ENCODE measurements around the gene ZNF804A.

- no peak for TF ChIP-seq CTCF (IDR thresholded peaks at IDR 0.05)
- no peak for TF ChIP-seq EZH2 (IDR thresholded peaks at IDR 0.05)
Observed at GRCh38 chr2:184624311-184624710, 26.0 kb downstream of the ZNF804A start.

Data from neural progenitor cell (in vitro differentiated cells).